Fibroblast of lung (primary cell): ENCODE data around the gene JAG2.

Experiments used
- CTCF ChIP-seq, 2 donors: IDR thresholded peaks in 1 of 2; conservative IDR thresholded peaks in 1 of 2; 1 replicate in 1 of 2; 2 replicates in 1 of 2; pipeline ENCODE4 v1.5.1; 2011 to 2012; ENCODE audit warnings: low read length in 2 of 2, control low read depth in 1 of 2, inconsistent platforms in 1 of 2, low read depth in 1 of 2, mild to moderate bottlenecking in 1 of 2
- EZH2 ChIP-seq: IDR thresholded peaks from 2 replicates; pipeline ENCODE4 v1.5.1; 2012; ENCODE audit warnings: low read length, control low read depth, mild to moderate bottlenecking; ENCODE audit errors: missing control alignments

GRCh38 chr14:105197211-105197641, 28.6 kb upstream of the JAG2 start:
- no peak for TF ChIP-seq CTCF (conservative IDR thresholded peaks at IDR 0.05 in 1 of 2, IDR thresholded peaks at IDR 0.05 in 1 of 2; ENCODE audit: low read depth in 1 of 2, low read length in 2 of 2)
- TF ChIP-seq EZH2: peak; percentile 36
